A549 (cell line): ENCODE data around the gene ZBTB44. TPM values are rescaled to one million over a fixed set of nuclear protein-coding genes. Genes with fewer than 3 reads are reported as not detected.

ENCODE experiments used
- ATAC-seq, 2 experiments: fragments of 200-7000 bp in 1 of 2; fragments of >200 bp in 1 of 2; cut with Nextera tagmentation in 1 of 2; cut with Tn5 transposase in 1 of 2; 3 replicates each; pipeline versions ENCODE4 v1.8.0 to v1.9.1; 2018 to 2020; ENCODE audit warnings: mild to moderate bottlenecking in 1 of 2, moderate library complexity in 1 of 2
- CTCF ChIA-PET: fragments of 300-600 bp; sonication (Branson Sonifier 250); formaldehyde crosslinking; extraction: SDS; loops from one replicate; lab custom pipeline; 2021; ENCODE audit warnings: antibody characterized with exemption, inconsistent platforms; lab: Yijun Ruan, JAX
- POLR2A ChIA-PET: fragments of 350-600 bp; formaldehyde crosslinking; extraction: SDS; loops from one replicate; lab custom pipeline; 2021; ENCODE audit warnings: antibody characterized with exemption, inconsistent platforms; lab: Yijun Ruan, JAX
- DNase-seq, 2 experiments: peaks; one replicate each; pipeline versions ENCODE4 v3.0.0 to v3.0.0-alpha.2; 2011 to 2016; ENCODE audit warnings: low read depth in 1 of 2, low spot score in 1 of 2
- FAIRE-seq: peaks from 2 replicates; lab custom pipeline; 2011; peaks lifted over from hg19 to GRCh38; lab: Jason Lieb, UNC
- H3K27ac ChIP-seq, 2 experiments: fragments of >200 bp; sonication (Bioruptor Twin); formaldehyde crosslinking; 3 replicates each; pipeline ENCODE4 v1.5.1; 2016 to 2017
- H3K4me1 ChIP-seq: fragments of >200 bp; sonication (Bioruptor Twin); formaldehyde crosslinking; 3 replicates; pipeline ENCODE4 v1.6.1; 2016
- H3K4me2 ChIP-seq: fragments of >200 bp; sonication (Bioruptor Twin); formaldehyde crosslinking; 3 replicates; pipeline ENCODE4 v1.6.1; 2016
- H3K4me3 ChIP-seq: fragments of >200 bp; sonication (Bioruptor Twin); formaldehyde crosslinking; 3 replicates; pipeline ENCODE4 v1.5.1; 2016
- H3K9me3 ChIP-seq: fragments of >200 bp; sonication (Bioruptor Twin); formaldehyde crosslinking; 3 replicates; pipeline ENCODE4 v1.6.1; 2016
- BHLHE40 ChIP-seq: IDR thresholded peaks from 2 replicates; pipeline ENCODE4 v1.6.1; 2012; ENCODE audit warnings: low read depth, low read length, inconsistent platforms
- CBX2 ChIP-seq: fragments of 200-600 bp; sonication (generic); IDR thresholded peaks from 2 replicates; pipeline ENCODE4 v1.6.1; 2016; ENCODE audit warnings: low read depth, mild to moderate bottlenecking, borderline replicate concordance
- CHD2 ChIP-seq: fragments of 150-350 bp; IDR thresholded peaks from 2 replicates; pipeline ENCODE4 v1.6.1; 2014; ENCODE audit warnings: low read length; ENCODE audit not compliant: partially characterized antibody
- EP300 ChIP-seq, 2 experiments: fragments of >200 bp; sonication (Bioruptor Twin); formaldehyde crosslinking; IDR thresholded peaks; 2 replicates in 1 of 2; 3 replicates in 1 of 2; pipeline ENCODE4 v1.6.1; 2016 to 2017
- FOSL2 ChIP-seq, 2 experiments: fragments of 450-650 bp in 1 of 2; fragments of >200 bp in 1 of 2; sonication (Bioruptor Twin) in 1 of 2; formaldehyde crosslinking; IDR thresholded peaks; 2 replicates each; pipeline versions ENCODE4 v1.5.0 to v1.6.1; 2016 to 2020; ENCODE audit warnings: mild to moderate bottlenecking in 1 of 2, moderate library complexity in 1 of 2
- FOXS1 ChIP-seq: fragments of 250-450 bp; sonication (Bioruptor Pico); IDR thresholded peaks from 2 replicates; pipeline ENCODE4 v1.5.0; 2020; ENCODE audit warnings: mild to moderate bottlenecking, moderate library complexity
- HDAC2 ChIP-seq: fragments of 200-600 bp; sonication (generic); IDR thresholded peaks from 2 replicates; pipeline ENCODE4 v1.6.1; 2016
- HOXA7 ChIP-seq: fragments of 250-450 bp; sonication (Bioruptor Pico); IDR thresholded peaks from 2 replicates; pipeline ENCODE4 v1.5.0; 2020; ENCODE audit warnings: mild to moderate bottlenecking, moderate library complexity
- HOXB5 ChIP-seq: fragments of 250-450 bp; sonication (Bioruptor Pico); IDR thresholded peaks from 2 replicates; pipeline ENCODE4 v1.5.0; 2020; ENCODE audit warnings: mild to moderate bottlenecking, moderate library complexity
- MAZ ChIP-seq: fragments of 150-350 bp; IDR thresholded peaks from 2 replicates; pipeline ENCODE4 v1.6.1; 2014; ENCODE audit warnings: antibody characterized with exemption, low read depth, low read length, borderline replicate concordance
- NFE2L2 ChIP-seq: fragments of 150-350 bp; conservative IDR thresholded peaks from 2 replicates; pipeline ENCODE4 v1.6.1; 2014; ENCODE audit warnings: low read length
- NPAS2 ChIP-seq: fragments of 250-450 bp; sonication (Bioruptor Pico); IDR thresholded peaks from 2 replicates; pipeline ENCODE4 v1.8.0; 2022; ENCODE audit warnings: mild to moderate bottlenecking, moderate library complexity, borderline replicate concordance
- PHF8 ChIP-seq: fragments of 200-600 bp; sonication (generic); IDR thresholded peaks from 2 replicates; pipeline ENCODE4 v1.6.1; 2016; ENCODE audit warnings: low read depth, mild to moderate bottlenecking, antibody characterized with exemption, moderate library complexity, borderline replicate concordance
- POLR2AphosphoS2 ChIP-seq: conservative IDR thresholded peaks from 2 replicates; pipeline ENCODE4 v1.6.1; 2012; ENCODE audit warnings: low read length, improper control_type of control experiment, inconsistent platforms
- RAD21 ChIP-seq, 2 experiments: fragments of >200 bp in 1 of 2; sonication (Bioruptor Twin) in 1 of 2; formaldehyde crosslinking in 1 of 2; IDR thresholded peaks in 1 of 2; conservative IDR thresholded peaks in 1 of 2; 2 replicates in 1 of 2; 3 replicates in 1 of 2; pipeline ENCODE4 v1.6.1; 2012 to 2018; ENCODE audit warnings: inconsistent platforms in 1 of 2
- RARB ChIP-seq: fragments of 250-450 bp; sonication (Bioruptor Pico); IDR thresholded peaks from 2 replicates; pipeline ENCODE4 v1.8.0; 2021; ENCODE audit warnings: mild to moderate bottlenecking, moderate library complexity
- SREBF2 ChIP-seq: fragments of 450-650 bp; IDR thresholded peaks from 2 replicates; pipeline ENCODE4 v1.6.1; 2014; ENCODE audit warnings: mild to moderate bottlenecking, moderate library complexity
- TFCP2L1 ChIP-seq: fragments of 250-450 bp; sonication (Bioruptor Pico); IDR thresholded peaks from 2 replicates; pipeline ENCODE4 v1.5.0; 2021; ENCODE audit warnings: mild to moderate bottlenecking
- ZC3H11A ChIP-seq: fragments of 450-650 bp; IDR thresholded peaks from 2 replicates; pipeline ENCODE4 v1.6.1; 2014; ENCODE audit warnings: antibody characterized with exemption, mild to moderate bottlenecking
- ZNF302 ChIP-seq: fragments of 250-450 bp; sonication (Bioruptor Pico); IDR thresholded peaks from 2 replicates; pipeline ENCODE4 v1.9.0; 2021; ENCODE audit warnings: inconsistent platforms, mild to moderate bottlenecking, moderate library complexity
- ZSCAN20 ChIP-seq: fragments of 250-450 bp; sonication (Bioruptor Pico); IDR thresholded peaks from 2 replicates; pipeline ENCODE4 v1.8.0; 2022; ENCODE audit warnings: mild to moderate bottlenecking, moderate library complexity
- WGBS: methylation state at CpG from one replicate; pipeline ENCODE4 v1.1.6; 2017; ENCODE audit errors: missing lambda C conversion rate; 5-methylcytosine and 5-hydroxymethylcytosine counted together
- polyA plus RNA-seq, 4 experiments: library from polyadenylated mRNA; depleted of rRNA in 3 of 4; stranded (reverse); fragments of >200 nt; fragmentation: RNase III in 1 of 4; extraction: RNeasy Plus Mini Kit Qiagen cat#74134 plus additional on column Dnase treatment in 1 of 4; gene quantifications; 2 replicates in 3 of 4; 3 replicates in 1 of 4; pipeline ENCODE4 v1.2.3, GENCODE V29; 2011 to 2017
- TF ChIP-seq, protein P1 (sequence below): IDR thresholded peaks from 2 replicates; pipeline ENCODE4 v1.6.1; 2012
- TF ChIP-seq, protein P2 (sequence below): fragments of 150-350 bp; IDR thresholded peaks from 2 replicates; pipeline ENCODE4 v1.6.1; 2014; ENCODE audit warnings: low read depth, mild to moderate bottlenecking, low read length
- TF ChIP-seq, protein P3 (sequence below): IDR thresholded peaks from 2 replicates; pipeline ENCODE4 v1.6.1; 2012; ENCODE audit warnings: low read depth, borderline replicate concordance
- TF ChIP-seq, protein P4 (sequence below): fragments of >200 bp; sonication (Bioruptor Twin); formaldehyde crosslinking; IDR thresholded peaks from 2 replicates; pipeline ENCODE4 v1.6.1; 2016
- TF ChIP-seq, protein P5 (sequence below): fragments of >200 bp; sonication (Bioruptor Twin); formaldehyde crosslinking; IDR thresholded peaks from 3 replicates; pipeline ENCODE4 v1.6.1; 2016
- TF ChIP-seq, protein P6 (sequence below): fragments of 250-450 bp; sonication (Bioruptor Pico); IDR thresholded peaks from 2 replicates; pipeline ENCODE4 v1.5.0; 2020; ENCODE audit warnings: low read depth, mild to moderate bottlenecking, moderate library complexity

The ZBTB44 gene
- polyA plus RNA-seq, 2 of the 4 experiments (the other 2 are of a cell fraction) = 6.7 to 16.1 TPM

DNA sequence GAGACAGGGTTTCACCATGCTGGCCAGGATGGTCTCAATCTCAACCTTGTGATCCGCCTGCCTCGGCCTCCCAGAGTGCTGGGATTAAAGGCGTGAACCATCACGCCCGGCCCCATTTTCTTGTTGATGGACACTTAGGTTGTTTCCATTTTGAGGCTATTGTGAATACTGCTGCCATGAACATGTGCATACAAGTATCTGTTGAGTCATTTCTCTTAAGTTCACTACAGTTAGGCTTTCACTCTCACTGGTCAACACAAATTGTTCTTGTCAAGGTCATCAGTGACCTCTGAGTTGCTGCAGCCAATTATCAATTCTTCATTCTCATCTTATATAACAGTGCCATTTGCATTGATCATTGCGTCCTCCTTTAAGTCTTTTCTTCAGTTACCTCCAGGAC lies 13.0 kb upstream of the ZBTB44 start:
- 96% methylated on average over 6 of the region's 6 CpGs for WGBS
- H3K4me2 ChIP-seq = no peak overlapping the region
- TF ChIP-seq MAZ (no peak), BHLHE40 (no peak), RAD21 (conservative IDR thresholded peaks at IDR 0.05 in 1 of 2, IDR thresholded peaks at IDR 0.05 in 1 of 2) (no peak), NPAS2 (CRISPR knock-in tag) (no peak), CBX2 (no peak), POLR2AphosphoS2 (no peak), CHD2 (no peak), TFCP2L1 (no peak), FOSL2 (IDR thresholded peaks at IDR 0.05) (no peak), FOSL2 (CRISPR knock-in tag; IDR thresholded peaks at IDR 0.05) (no peak), PHF8 (no peak)
- TF ChIP-seq, protein P1, sequence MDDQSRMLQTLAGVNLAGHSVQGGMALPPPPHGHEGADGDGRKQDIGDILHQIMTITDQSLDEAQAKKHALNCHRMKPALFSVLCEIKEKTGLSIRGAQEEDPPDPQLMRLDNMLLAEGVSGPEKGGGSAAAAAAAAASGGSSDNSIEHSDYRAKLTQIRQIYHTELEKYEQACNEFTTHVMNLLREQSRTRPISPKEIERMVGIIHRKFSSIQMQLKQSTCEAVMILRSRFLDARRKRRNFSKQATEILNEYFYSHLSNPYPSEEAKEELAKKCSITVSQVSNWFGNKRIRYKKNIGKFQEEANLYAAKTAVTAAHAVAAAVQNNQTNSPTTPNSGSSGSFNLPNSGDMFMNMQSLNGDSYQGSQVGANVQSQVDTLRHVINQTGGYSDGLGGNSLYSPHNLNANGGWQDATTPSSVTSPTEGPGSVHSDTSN = no peak
- TF ChIP-seq, protein P2, sequence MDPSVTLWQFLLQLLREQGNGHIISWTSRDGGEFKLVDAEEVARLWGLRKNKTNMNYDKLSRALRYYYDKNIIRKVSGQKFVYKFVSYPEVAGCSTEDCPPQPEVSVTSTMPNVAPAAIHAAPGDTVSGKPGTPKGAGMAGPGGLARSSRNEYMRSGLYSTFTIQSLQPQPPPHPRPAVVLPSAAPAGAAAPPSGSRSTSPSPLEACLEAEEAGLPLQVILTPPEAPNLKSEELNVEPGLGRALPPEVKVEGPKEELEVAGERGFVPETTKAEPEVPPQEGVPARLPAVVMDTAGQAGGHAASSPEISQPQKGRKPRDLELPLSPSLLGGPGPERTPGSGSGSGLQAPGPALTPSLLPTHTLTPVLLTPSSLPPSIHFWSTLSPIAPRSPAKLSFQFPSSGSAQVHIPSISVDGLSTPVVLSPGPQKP = no peak
- no peak for ATAC-seq
- no peak overlapping the region for H3K27ac ChIP-seq
- no peaks in the 10 kb centered on the region for H3K4me1 ChIP-seq
- no peak for FAIRE-seq
- CTCF ChIA-PET = no interaction called here
- 0 out of 3 replicates have a peak, but pooled peaks cover 3% of the 10 kb centered on the region for H3K9me3 ChIP-seq
- H3K4me3 ChIP-seq = no peak overlapping the region
- no peak for DNase-seq
- POLR2A ChIA-PET = no interaction called here

DNA sequence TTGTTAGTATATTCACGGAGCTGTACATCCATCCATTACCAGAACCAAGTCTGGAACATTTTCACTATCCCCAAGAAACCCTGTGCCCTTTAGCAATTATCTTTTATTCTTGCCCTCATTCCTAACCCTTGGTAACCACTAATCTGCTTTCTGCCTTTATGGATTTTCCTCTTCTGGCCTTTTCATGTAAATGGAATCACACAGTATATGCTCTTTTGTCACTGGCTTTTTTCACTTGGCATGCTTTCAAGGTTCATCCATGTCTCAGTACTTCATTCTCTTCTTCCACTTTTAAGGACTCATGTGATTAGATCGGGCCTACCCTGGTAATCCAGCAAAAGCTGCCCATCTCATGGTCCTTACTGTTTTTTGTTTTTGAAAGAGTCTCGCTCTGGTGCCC lies 11.0 kb upstream of the ZBTB44 start:
- 55% methylated on average over 3 of the region's 3 CpGs for WGBS
- H3K4me3 ChIP-seq = no peak overlapping the region
- H3K27ac ChIP-seq = no peak overlapping the region
- TF ChIP-seq HOXA7 (CRISPR knock-in tag) (no peak), ZC3H11A (no peak), SREBF2 (no peak), EP300 (IDR thresholded peaks at IDR 0.05) (no peak), FOXS1 (no peak), ZNF302 (CRISPR knock-in tag) (no peak), HOXB5 (CRISPR knock-in tag) (no peak), HDAC2 (no peak), NFE2L2 (no peak), ZSCAN20 (CRISPR knock-in tag) (no peak), POLR2AphosphoS2 (no peak), RARB (CRISPR knock-in tag) (no peak), CBX2 (no peak), CHD2 (no peak)
- TF ChIP-seq, protein P3, sequence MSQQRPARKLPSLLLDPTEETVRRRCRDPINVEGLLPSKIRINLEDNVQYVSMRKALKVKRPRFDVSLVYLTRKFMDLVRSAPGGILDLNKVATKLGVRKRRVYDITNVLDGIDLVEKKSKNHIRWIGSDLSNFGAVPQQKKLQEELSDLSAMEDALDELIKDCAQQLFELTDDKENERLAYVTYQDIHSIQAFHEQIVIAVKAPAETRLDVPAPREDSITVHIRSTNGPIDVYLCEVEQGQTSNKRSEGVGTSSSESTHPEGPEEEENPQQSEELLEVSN = no peak
- TF ChIP-seq, protein P4, sequence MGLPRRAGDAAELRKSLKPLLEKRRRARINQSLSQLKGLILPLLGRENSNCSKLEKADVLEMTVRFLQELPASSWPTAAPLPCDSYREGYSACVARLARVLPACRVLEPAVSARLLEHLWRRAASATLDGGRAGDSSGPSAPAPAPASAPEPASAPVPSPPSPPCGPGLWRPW = no peak
- TF ChIP-seq, protein P5, sequence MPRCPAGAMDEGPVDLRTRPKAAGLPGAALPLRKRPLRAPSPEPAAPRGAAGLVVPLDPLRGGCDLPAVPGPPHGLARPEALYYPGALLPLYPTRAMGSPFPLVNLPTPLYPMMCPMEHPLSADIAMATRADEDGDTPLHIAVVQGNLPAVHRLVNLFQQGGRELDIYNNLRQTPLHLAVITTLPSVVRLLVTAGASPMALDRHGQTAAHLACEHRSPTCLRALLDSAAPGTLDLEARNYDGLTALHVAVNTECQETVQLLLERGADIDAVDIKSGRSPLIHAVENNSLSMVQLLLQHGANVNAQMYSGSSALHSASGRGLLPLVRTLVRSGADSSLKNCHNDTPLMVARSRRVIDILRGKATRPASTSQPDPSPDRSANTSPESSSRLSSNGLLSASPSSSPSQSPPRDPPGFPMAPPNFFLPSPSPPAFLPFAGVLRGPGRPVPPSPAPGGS = no peak
- TF ChIP-seq, protein P6, sequence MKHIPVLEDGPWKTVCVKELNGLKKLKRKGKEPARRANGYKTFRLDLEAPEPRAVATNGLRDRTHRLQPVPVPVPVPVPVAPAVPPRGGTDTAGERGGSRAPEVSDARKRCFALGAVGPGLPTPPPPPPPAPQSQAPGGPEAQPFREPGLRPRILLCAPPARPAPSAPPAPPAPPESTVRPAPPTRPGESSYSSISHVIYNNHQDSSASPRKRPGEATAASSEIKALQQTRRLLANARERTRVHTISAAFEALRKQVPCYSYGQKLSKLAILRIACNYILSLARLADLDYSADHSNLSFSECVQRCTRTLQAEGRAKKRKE (CRISPR knock-in tag) = no peak
- peaks cover 6% of the 10 kb centered on the region; the same call in 1 of the 3 replicates for H3K9me3 ChIP-seq
- no peak for DNase-seq
- no peak overlapping the region for H3K4me2 ChIP-seq
- FAIRE-seq = no peak
- ChIA-PET CTCF (no interaction called here), POLR2A (no interaction called here)
- no peaks in the 10 kb centered on the region for H3K4me1 ChIP-seq
- ATAC-seq = no peak
